HepG2 (cell line): ENCODE measurements around the gene STX4.

Experiments used
- CREB1 ChIP-seq, 2 experiments: fragments of 450-650 bp in 1 of 2; IDR thresholded peaks; 2 replicates each; pipeline ENCODE4 v1.6.1; 2016 to 2017; ENCODE audit warnings: control low read depth in 1 of 2, mild to moderate bottlenecking in 1 of 2, missing compliant biosample characterization in 1 of 2, missing genetic modification characterization in 1 of 2
- CTCF ChIP-seq: sonication (generic); formaldehyde crosslinking; IDR thresholded peaks from 2 replicates; pipeline ENCODE4 v1.5.0; 2020; ENCODE audit warnings: mild to moderate bottlenecking, missing genetic modification reagents, moderate library complexity
- KDM1A ChIP-seq: IDR thresholded peaks from 2 replicates; pipeline ENCODE4 v1.6.1; 2016; ENCODE audit warnings: missing compliant biosample characterization
- MIER2 ChIP-seq: IDR thresholded peaks from 2 replicates; pipeline ENCODE4 v1.6.1; 2016; ENCODE audit warnings: missing biosample characterization, missing genetic modification reagents
- PHF8 ChIP-seq: sonication (generic); formaldehyde crosslinking; IDR thresholded peaks from 2 replicates; pipeline ENCODE4 v1.5.0; 2020; ENCODE audit warnings: missing genetic modification reagents
- POLR2A ChIP-seq, 2 experiments: IDR thresholded peaks; 2 replicates each; pipeline ENCODE4 v1.6.1; 2011; ENCODE audit warnings: low read depth in 2 of 2, low read length in 2 of 2, mild to moderate bottlenecking in 1 of 2, moderate library complexity in 1 of 2; ENCODE audit not compliant: insufficient read depth in 1 of 2
- RAD21 ChIP-seq: fragments of 450-650 bp; formaldehyde crosslinking; IDR thresholded peaks from 2 replicates; pipeline ENCODE4 v1.5.0; 2020; ENCODE audit warnings: mild to moderate bottlenecking
- RORA ChIP-seq: sonication (generic); formaldehyde crosslinking; IDR thresholded peaks from 2 replicates; pipeline ENCODE4 v1.5.0; 2020; ENCODE audit warnings: mild to moderate bottlenecking, missing genetic modification reagents, moderate library complexity
- SETDB1 ChIP-seq: sonication (generic); formaldehyde crosslinking; IDR thresholded peaks from 2 replicates; pipeline ENCODE4 v1.5.1; 2020; ENCODE audit warnings: missing genetic modification reagents, mild to moderate bottlenecking, borderline replicate concordance
- SP2 ChIP-seq: sonication (generic); formaldehyde crosslinking; IDR thresholded peaks from 2 replicates; pipeline ENCODE4 v1.5.1; 2020; ENCODE audit warnings: mild to moderate bottlenecking, missing genetic modification reagents
- ZNF839 ChIP-seq: sonication (generic); formaldehyde crosslinking; IDR thresholded peaks from 2 replicates; pipeline ENCODE4 v1.4.0; 2020; ENCODE audit warnings: missing genetic modification reagents, mild to moderate bottlenecking, borderline replicate concordance

GRCh38 chr16:31064882-31065461 is 31.6 kb downstream of the STX4 start:
- TF ChIP-seq CTCF (CRISPR knock-in tag) (no peak), CREB1 (IDR thresholded peaks at IDR 0.05) (no peak), CREB1 (CRISPR knock-in tag; IDR thresholded peaks at IDR 0.05) (no peak), KDM1A (CRISPR knock-in tag) (no peak), MIER2 (CRISPR knock-in tag) (no peak), ZNF839 (CRISPR knock-in tag) (no peak), RAD21 (CRISPR knock-in tag) (no peak), PHF8 (no peak), SETDB1 (no peak), RORA (CRISPR knock-in tag) (no peak), SP2 (CRISPR knock-in tag) (no peak), POLR2A (IDR thresholded peaks at IDR 0.05; ENCODE audit: insufficient read depth in 1 of 2, low read depth in 2 of 2, low read length in 2 of 2) (no peak)
